Thyroid gland (tissue), 4 donors: ENCODE results near the gene RTN4. TPM values are rescaled to one million over a fixed set of nuclear protein-coding genes. Genes with fewer than 3 reads are reported as not detected.
A peak's percentile ranks its signal among the peaks of the same experiment; 100 is the strongest.

Experiments used
- DNase-seq, 2 donors: peaks; one replicate each; pipeline ENCODE4 v3.0.0-alpha.2; 2019
- H3K27ac ChIP-seq, 3 donors: fragments of 200-600 bp; sonication (generic); 1 replicate in 2 of 3; 2 replicates in 1 of 3; pipeline ENCODE4 v1.5.1; 2016 to 2019; ENCODE audit warnings: mild to moderate bottlenecking in 1 of 3, moderate library complexity in 1 of 3
- H3K27me3 ChIP-seq: fragments of 200-600 bp; sonication (generic); one replicate; pipeline ENCODE4 v1.5.1; 2019
- H3K36me3 ChIP-seq, 2 donors: fragments of 200-600 bp; sonication (generic); one replicate each; pipeline ENCODE4 v1.5.1; 2016 to 2019
- H3K4me1 ChIP-seq, 2 donors: fragments of 200-600 bp; sonication (generic); one replicate each; pipeline ENCODE4 v1.5.1; 2017 to 2019
- H3K4me3 ChIP-seq, 3 donors: fragments of 200-600 bp; sonication (generic); replicated peaks in 1 of 3; 1 replicate in 2 of 3; 2 replicates in 1 of 3; pipeline ENCODE4 v1.5.1; 2016; ENCODE audit warnings: mild to moderate bottlenecking in 1 of 3
- H3K9me3 ChIP-seq: fragments of 200-600 bp; sonication (generic); one replicate; pipeline ENCODE4 v1.5.1; 2017
- POLR2A ChIP-seq, 2 donors: fragments of 450-650 bp; IDR thresholded peaks; one replicate each; pipeline ENCODE4 v1.6.1; 2017; ENCODE audit warnings: antibody characterized with exemption in 2 of 2, mild to moderate bottlenecking in 2 of 2, moderate library complexity in 1 of 2
- WGBS, 2 donors: methylation state at CpG; one replicate each; pipeline ENCODE4 v1.1.5; 2017; 5-methylcytosine and 5-hydroxymethylcytosine counted together
- intact Hi-C: fragments of 100-400 bp; cut with DNase I; formaldehyde crosslinking; loops from one replicate; pipeline ENCODE4 v1.15.1; 2023
- total RNA-seq, 4 donors: library from RNA; depleted of rRNA; stranded (reverse); fragments of >200 nt; gene quantifications; one replicate each; pipeline ENCODE4 v1.2.3, GENCODE V29; 2016
- TF ChIP-seq, protein P1 (sequence below), 6 experiments: fragments of 200-600 bp in 3 of 6; fragments of 450-650 bp in 3 of 6; sonication (generic) in 3 of 6; IDR thresholded peaks; one replicate each; pipeline ENCODE4 v1.5.1; 2016 to 2019; ENCODE audit warnings: antibody characterized with exemption in 6 of 6, mild to moderate bottlenecking in 2 of 6, inconsistent platforms in 1 of 6, moderate library complexity in 1 of 6

The RTN4 gene
- total RNA-seq, 4 donors from 2014 or later: 144 to 256 (median 180) TPM

GRCh38 chr2:55049043-55049820, 1.0 kb downstream of the RTN4 start:
- Histone ChIP-seq H3K4me1 (peaks cover 19 to 40% of the 10 kb centered on the region in 2 donors), H3K36me3 (no peaks in the 10 kb centered on the region), H3K4me3 (peak overlapping the region; percentile 71 to 88 (median 80)), H3K9me3 (no peaks in the 10 kb centered on the region), H3K27me3 (no peaks in the 10 kb centered on the region), H3K27ac (peak overlapping the region; percentile 94 to 98 (median 98))
- intact Hi-C loops: no loop called here
- TF ChIP-seq, protein P1, sequence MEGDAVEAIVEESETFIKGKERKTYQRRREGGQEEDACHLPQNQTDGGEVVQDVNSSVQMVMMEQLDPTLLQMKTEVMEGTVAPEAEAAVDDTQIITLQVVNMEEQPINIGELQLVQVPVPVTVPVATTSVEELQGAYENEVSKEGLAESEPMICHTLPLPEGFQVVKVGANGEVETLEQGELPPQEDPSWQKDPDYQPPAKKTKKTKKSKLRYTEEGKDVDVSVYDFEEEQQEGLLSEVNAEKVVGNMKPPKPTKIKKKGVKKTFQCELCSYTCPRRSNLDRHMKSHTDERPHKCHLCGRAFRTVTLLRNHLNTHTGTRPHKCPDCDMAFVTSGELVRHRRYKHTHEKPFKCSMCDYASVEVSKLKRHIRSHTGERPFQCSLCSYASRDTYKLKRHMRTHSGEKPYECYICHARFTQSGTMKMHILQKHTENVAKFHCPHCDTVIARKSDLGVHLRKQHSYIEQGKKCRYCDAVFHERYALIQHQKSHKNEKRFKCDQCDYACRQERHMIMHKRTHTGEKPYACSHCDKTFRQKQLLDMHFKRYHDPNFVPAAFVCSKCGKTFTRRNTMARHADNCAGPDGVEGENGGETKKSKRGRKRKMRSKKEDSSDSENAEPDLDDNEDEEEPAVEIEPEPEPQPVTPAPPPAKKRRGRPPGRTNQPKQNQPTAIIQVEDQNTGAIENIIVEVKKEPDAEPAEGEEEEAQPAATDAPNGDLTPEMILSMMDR (IDR thresholded peaks at IDR 0.05): peak; percentile 18 to 86 (median 66)
- peak; percentile 55 to 81 for TF ChIP-seq POLR2A (IDR thresholded peaks at IDR 0.05)
- 0 to 1% methylated on average over 25 to 32 of the region's 56 CpGs for WGBS, 2 donors
- peak; percentile 92 to 94 for DNase-seq

DNA sequence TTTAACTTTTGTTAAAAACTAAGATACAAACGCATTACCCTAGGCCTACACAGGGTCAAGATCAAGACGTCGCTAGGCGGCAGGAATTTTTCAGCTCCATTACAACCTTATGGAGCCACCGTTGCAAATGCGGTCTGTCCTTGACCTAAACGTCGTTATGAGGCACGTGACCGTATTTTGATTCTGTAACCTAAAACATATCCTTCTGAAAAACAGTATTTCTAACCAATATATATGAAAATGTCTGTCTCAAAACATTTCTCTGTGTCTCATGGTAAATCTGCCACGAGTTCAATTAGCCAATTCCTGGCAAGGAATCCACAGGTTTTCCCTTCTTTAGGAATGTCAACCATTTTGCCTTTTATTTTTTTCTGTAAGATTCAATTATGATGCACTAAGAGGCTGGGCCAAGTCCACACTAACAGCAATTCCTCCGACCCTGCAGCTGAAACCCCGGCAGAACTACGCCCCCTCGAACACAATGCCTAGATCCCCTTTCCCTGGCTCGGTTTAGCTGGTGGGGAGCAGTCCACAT, 1.7 kb downstream of the RTN4 start:
- 2% methylated on average over 16 of the region's 16 CpGs for WGBS, 2 donors
- Histone ChIP-seq H3K27ac (peak overlapping the region; percentile 94 to 98 (median 98)), H3K4me1 (peaks cover 17 to 34% of the 10 kb centered on the region in 2 donors), H3K36me3 (no peaks in the 10 kb centered on the region), H3K27me3 (no peaks in the 10 kb centered on the region), H3K4me3 (peak overlapping the region; percentile 71 to 88 (median 80)), H3K9me3 (no peaks in the 10 kb centered on the region)
- intact Hi-C loops: no loop called here
- TF ChIP-seq POLR2A (IDR thresholded peaks at IDR 0.05): no peak
- TF ChIP-seq, protein P1 (IDR thresholded peaks at IDR 0.05): no peak
- peak in 1 of 2 donors; percentile 25 for DNase-seq

- Histone ChIP-seq H3K9me3 (no peaks in the 10 kb centered on the region), H3K36me3 (no peaks in the 10 kb centered on the region), H3K4me1 (peaks cover 17 to 34% of the 10 kb centered on the region in 2 donors), H3K27ac (peak overlapping the region; percentile 94 to 98 (median 98)), H3K4me3 (peak overlapping the region in 1 of 3 donors; percentile 80), H3K27me3 (no peaks in the 10 kb centered on the region)
- WGBS, 2 donors: 14 to 19% methylated on average over 9 of the region's 9 CpGs
- DNase-seq: peak; percentile 37 to 49
- intact Hi-C loops: no loop called here
- TF ChIP-seq POLR2A (IDR thresholded peaks at IDR 0.05): no peak
- TF ChIP-seq, protein P1 (IDR thresholded peaks at IDR 0.05): no peak
Measured at GRCh38 chr2:55047677-55048299, 2.5 kb downstream of the RTN4 start.

DNA sequence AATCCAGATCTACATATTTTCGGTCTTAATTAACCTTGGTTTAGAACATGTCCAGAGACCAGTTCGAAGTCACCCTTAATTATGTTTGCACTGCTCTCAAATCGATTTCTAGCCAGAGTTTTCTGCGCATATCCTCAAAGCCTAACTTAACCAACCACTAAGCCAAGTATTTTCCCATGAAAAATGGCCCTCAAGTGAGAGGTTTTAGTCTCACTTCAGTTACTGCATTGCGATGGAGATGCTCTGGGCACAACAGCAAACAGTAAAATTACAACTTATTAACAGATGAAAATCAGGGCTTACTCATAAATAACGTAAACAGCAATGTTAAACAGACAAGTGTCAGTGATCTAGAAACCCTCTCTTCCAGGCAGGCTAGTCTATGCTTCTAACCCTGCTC, 4.5 kb downstream of the RTN4 start:
- no peak overlapping the region for H3K4me3 ChIP-seq
- H3K27ac ChIP-seq: no peak overlapping the region
- no peak for TF ChIP-seq POLR2A (IDR thresholded peaks at IDR 0.05)
- TF ChIP-seq, protein P1 (IDR thresholded peaks at IDR 0.05): no peak
- H3K9me3 ChIP-seq: no peaks in the 10 kb centered on the region
- H3K4me1 ChIP-seq: peaks cover 10 to 24% of the 10 kb centered on the region in 2 donors
- H3K27me3 ChIP-seq: no peaks in the 10 kb centered on the region
- H3K36me3 ChIP-seq: no peaks in the 10 kb centered on the region
- intact Hi-C loops: no loop called here
- no peak for DNase-seq
- WGBS, 2 donors: 56 to 58% methylated on average over 6 of the region's 6 CpGs
